Cardiac muscle cell (in vitro differentiated cells and primary cell): ENCODE measurements around the gene EML6. TPM values are rescaled to one million over a fixed set of nuclear protein-coding genes. Genes with fewer than 3 reads are reported as not detected.

ENCODE experiments used
- DNase-seq, 2 donors: peaks; one replicate each; pipeline versions ENCODE4 v3.0.0 to v3.0.0-alpha.2; 2010 to 2017; ENCODE audit warnings: low read depth in 1 of 2, low spot score in 1 of 2
- H3K27ac ChIP-seq: fragments of 200-600 bp; sonication (generic); 2 replicates; pipeline ENCODE4 v1.5.1; 2016
- H3K27me3 ChIP-seq: fragments of 200-600 bp; sonication (generic); 2 replicates; pipeline ENCODE4 v1.6.0; 2016; ENCODE audit warnings: control low read depth
- H3K36me3 ChIP-seq: fragments of 200-600 bp; sonication (generic); 2 replicates; pipeline ENCODE4 v1.5.1; 2016; ENCODE audit warnings: control low read depth
- H3K4me1 ChIP-seq: fragments of 200-600 bp; sonication (generic); 2 replicates; pipeline ENCODE4 v1.8.1; 2017; ENCODE audit warnings: low read depth, mild to moderate bottlenecking, mixed run types
- H3K4me3 ChIP-seq: fragments of 200-600 bp; sonication (generic); 2 replicates; pipeline ENCODE4 v1.5.1; 2016; ENCODE audit warnings: mild to moderate bottlenecking
- H3K9me3 ChIP-seq: fragments of 200-600 bp; sonication (generic); 2 replicates; pipeline ENCODE4 v1.5.1; 2017; ENCODE audit warnings: low read depth, mild to moderate bottlenecking, control low read depth
- polyA plus RNA-seq: library from polyadenylated mRNA; unstranded; fragments of >200 nt; fragmentation: Nextera tagmentation; extraction: Ambion mirVana; gene quantifications from 2 replicates; pipeline ENCODE4 v1.2.1, GENCODE V29; 2016
- total RNA-seq: library from RNA; depleted of rRNA; stranded (reverse); fragments of >200 nt; gene quantifications from 2 replicates; pipeline ENCODE4 v1.2.3, GENCODE V29; 2016
- TF ChIP-seq, protein P1 (sequence below): IDR thresholded peaks from 2 replicates; pipeline ENCODE4 v1.5.1; 2012; ENCODE audit warnings: low read depth, mild to moderate bottlenecking, low read length

The EML6 gene
- total and polyA plus RNA-seq, 2 experiments from 2014 or later, result 0.89 to 1.3 TPM

DNA sequence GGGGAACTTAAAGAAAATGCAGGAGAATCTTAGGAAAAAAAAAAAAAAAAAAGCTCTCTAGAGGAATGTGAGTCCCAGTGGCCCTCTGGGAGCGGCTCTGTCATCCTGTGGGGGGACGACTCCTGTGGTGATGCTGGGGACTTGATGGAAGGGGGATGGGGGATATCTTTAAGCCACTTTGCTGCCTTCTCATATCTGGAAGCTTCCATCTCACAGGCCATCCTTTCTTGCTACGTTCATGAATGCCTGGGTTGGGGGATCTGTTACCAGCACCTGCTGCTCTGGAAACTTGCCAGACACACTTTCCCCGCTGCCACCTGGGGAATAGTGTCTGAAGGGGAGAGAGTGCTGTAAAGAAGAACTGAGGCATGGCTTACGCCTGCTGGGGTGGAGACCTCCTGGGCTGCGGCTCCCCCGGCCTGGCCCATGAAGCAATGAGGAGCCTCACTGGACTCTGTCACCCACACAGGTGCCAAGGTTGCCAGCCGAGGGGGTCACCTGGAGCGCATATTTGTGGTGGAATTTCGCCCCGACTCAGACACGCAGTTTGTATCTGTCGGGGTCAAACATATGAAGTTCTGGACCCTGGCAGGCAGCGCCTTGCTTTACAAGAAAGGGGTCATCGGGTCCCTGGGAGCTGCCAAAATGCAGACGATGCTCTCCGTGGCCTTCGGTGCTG is 234.0 kb downstream of the EML6 start:
- Histone ChIP-seq H3K9me3 (no peaks in the 10 kb centered on the region), H3K36me3 (no peaks in the 10 kb centered on the region), H3K27me3 (peaks cover 29% of the 10 kb centered on the region), H3K27ac (no peak overlapping the region), H3K4me3 (no peak overlapping the region), H3K4me1 (no peaks in the 10 kb centered on the region)
- DNase-seq, result no peak
- TF ChIP-seq, protein P1, sequence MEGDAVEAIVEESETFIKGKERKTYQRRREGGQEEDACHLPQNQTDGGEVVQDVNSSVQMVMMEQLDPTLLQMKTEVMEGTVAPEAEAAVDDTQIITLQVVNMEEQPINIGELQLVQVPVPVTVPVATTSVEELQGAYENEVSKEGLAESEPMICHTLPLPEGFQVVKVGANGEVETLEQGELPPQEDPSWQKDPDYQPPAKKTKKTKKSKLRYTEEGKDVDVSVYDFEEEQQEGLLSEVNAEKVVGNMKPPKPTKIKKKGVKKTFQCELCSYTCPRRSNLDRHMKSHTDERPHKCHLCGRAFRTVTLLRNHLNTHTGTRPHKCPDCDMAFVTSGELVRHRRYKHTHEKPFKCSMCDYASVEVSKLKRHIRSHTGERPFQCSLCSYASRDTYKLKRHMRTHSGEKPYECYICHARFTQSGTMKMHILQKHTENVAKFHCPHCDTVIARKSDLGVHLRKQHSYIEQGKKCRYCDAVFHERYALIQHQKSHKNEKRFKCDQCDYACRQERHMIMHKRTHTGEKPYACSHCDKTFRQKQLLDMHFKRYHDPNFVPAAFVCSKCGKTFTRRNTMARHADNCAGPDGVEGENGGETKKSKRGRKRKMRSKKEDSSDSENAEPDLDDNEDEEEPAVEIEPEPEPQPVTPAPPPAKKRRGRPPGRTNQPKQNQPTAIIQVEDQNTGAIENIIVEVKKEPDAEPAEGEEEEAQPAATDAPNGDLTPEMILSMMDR, result no peak

- TF ChIP-seq, protein P1, result no peak
- Histone ChIP-seq H3K27ac (no peak overlapping the region), H3K27me3 (peaks cover 43% of the 10 kb centered on the region), H3K9me3 (no peaks in the 10 kb centered on the region), H3K4me1 (no peaks in the 10 kb centered on the region), H3K4me3 (no peak overlapping the region), H3K36me3 (no peaks in the 10 kb centered on the region)
- no peak for DNase-seq
These were observed 235.4 kb downstream of the EML6 start for GRCh38 chr2:54958717-54959371.

DNA sequence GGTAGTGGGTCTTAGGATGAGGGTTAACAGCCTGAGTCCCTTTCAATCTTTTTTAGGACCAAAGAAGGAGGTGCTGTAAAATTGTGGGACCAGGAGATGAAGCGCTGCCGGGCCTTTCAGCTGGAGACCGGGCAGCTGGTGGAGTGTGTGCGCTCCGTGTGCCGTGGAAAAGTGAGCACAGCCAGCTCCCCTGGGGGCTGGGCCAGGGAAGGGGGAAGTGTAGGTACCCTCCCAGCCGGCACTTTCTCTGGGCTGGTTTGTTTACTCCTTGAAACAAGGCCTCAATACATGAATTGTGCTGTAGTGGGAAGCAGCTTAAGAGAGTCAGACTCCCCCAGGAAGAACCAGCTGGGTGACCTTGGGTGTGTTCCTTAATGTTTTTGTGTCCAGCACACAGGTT is 236.7 kb downstream of the EML6 start:
- TF ChIP-seq, protein P1, result no peak

DNA sequence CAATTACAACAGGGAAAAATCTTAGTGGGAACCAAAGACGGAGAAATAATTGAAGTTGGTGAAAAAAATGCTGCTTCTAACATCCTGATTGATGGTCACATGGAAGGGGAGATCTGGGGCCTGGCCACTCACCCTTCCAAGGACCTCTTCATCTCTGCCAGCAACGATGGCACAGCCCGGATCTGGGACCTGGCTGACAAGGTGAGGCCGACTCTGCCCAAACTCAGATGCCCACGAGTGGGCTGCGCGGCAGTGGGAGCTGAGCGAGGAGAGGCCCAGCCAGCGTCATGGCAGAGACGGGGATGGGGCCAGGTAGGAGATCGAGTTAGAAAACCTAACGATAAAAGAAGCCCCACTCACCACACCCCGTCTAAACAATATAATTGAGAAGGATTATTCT is 239.0 kb downstream of the EML6 start:
- TF ChIP-seq, protein P1, result no peak

More for the DNA sequence above, 236.7 kb downstream of the EML6 start:
- H3K27me3 ChIP-seq, result peaks cover 56% of the 10 kb centered on the region
- no peak overlapping the region for H3K4me3 ChIP-seq
- no peak overlapping the region for H3K27ac ChIP-seq
- no peak for DNase-seq
- H3K36me3 ChIP-seq, result no peaks in the 10 kb centered on the region
- H3K9me3 ChIP-seq, result no peaks in the 10 kb centered on the region
- H3K4me1 ChIP-seq, result no peaks in the 10 kb centered on the region

DNA sequence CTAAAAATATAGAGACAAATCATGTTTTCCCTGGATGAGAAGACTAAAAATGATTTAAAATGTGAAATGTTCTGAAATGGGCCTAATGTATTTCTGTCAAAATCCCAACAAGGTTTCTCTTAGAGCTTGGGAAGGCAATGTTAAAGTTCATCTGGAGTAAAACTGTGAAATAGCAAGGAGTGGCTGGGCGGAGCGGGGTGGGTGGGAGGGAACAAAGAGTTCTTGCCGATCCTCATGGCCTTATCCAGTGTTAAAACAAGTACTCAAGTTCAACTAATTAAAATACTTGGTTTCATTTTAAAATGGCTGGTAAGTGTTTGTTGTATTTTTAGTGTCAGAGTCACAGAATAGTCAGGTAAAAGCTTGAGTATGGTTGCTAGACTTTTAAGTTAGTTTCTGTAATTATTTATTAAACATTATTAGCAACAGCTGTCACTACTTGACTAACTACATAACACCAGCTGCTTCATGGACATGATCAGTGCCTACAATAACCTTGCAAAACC is 239.5 kb downstream of the EML6 start:
- Histone ChIP-seq H3K9me3 (no peaks in the 10 kb centered on the region), H3K4me1 (no peaks in the 10 kb centered on the region), H3K36me3 (no peaks in the 10 kb centered on the region), H3K27ac (no peak overlapping the region), H3K4me3 (no peak overlapping the region), H3K27me3 (peaks cover 84% of the 10 kb centered on the region)
- TF ChIP-seq, protein P1, result no peak
- DNase-seq, result no peak

More for the DNA sequence above, 239.0 kb downstream of the EML6 start:
- H3K4me1 ChIP-seq, result no peaks in the 10 kb centered on the region
- peaks cover 80% of the 10 kb centered on the region for H3K27me3 ChIP-seq
- no peak overlapping the region for H3K4me3 ChIP-seq
- H3K36me3 ChIP-seq, result no peaks in the 10 kb centered on the region
- DNase-seq, result no peak
- H3K9me3 ChIP-seq, result no peaks in the 10 kb centered on the region
- no peak overlapping the region for H3K27ac ChIP-seq
